Measurements from ENCODE around the gene PRKCA.

GRCh38 chr17:66492561-66493005, 190.2 kb downstream of the PRKCA start:
- TF ChIP-seq CTCF (IDR thresholded peaks at IDR 0.05) (no peak), EP300 (IDR thresholded peaks at IDR 0.05) (no peak), POLR2A (IDR thresholded peaks at IDR 0.05) (no peak)

All from suprapubic skin (tissue), 3 donors.